Effector CD8-positive, alpha-beta T cell (primary cell): ENCODE data around the gene UBP1.
"Not testable (repeated sequence)": the region's sequence is repeated elsewhere in the genome, so short reads cannot be mapped to it uniquely, and the experiment has no call there.

Source experiments
- DNase-seq: peaks from one replicate; lab custom pipeline; 2025; lab: John Stamatoyannopoulos, UW

UBP1 gene

DNA sequence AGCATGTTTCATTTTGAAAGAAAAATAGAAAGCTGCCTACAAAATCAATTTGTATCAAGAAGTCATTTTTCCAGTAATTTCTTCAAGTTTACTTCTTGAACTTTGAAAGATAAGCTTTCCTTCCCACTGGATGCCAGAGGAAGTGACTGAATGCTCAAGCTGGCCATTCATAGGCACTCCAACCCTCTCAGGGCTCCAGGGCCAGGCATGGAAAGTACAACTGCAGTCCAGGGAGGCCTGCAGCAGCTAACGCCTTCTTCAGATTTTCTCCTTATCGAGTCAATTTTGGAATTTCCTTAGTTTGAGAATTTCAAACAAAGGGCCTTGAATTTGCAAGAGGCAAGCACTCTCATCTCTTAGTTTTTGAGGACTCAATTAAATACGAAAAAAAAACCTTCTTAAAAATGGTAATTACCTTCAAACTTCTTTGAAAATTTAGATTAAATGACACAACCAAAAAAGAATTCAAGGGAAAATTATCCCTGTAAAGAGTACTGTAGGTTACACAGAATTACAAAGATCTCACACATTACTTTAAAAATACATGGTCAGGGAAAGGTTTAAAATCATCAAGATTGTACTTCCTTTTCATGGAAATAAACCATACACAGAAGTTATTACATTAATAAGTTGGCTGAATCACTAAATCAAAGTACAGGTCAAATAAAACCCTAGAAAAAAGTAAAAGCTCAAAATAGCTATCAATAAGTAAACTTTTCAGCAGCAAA lies 2.5 kb downstream of the UBP1 start:
- DNase-seq, result no peak

GRCh38 chr3:33433843-33434242 lies 6.4 kb downstream of the UBP1 start:
- no peak for DNase-seq

DNA sequence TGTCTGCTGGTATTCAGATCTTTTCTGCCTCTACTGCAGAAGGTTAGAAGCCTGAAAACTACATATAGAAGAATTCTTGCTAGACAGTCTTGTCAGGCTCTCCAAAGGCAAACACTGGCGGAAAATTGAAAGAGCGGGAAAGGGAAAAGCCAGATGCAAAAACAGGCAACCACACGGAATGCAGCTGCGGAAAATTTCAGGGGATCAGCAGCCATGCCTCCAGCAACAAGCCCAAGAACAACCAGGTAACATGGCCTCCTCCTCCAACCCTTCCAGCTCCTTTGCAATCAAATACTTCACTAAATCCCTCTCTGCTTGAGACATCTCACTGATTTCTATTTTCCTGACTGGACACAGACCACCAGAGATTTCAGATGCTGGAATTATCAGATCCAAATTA lies 9.6 kb downstream of the UBP1 start:
- DNase-seq, result no peak

- DNase-seq, result no peak
Measured at GRCh38 chr3:33430061-33430460, 10.1 kb downstream of the UBP1 start.

- not testable (repeated sequence) for DNase-seq
Measured at GRCh38 chr3:33429306-33429705, 10.9 kb downstream of the UBP1 start.

DNA sequence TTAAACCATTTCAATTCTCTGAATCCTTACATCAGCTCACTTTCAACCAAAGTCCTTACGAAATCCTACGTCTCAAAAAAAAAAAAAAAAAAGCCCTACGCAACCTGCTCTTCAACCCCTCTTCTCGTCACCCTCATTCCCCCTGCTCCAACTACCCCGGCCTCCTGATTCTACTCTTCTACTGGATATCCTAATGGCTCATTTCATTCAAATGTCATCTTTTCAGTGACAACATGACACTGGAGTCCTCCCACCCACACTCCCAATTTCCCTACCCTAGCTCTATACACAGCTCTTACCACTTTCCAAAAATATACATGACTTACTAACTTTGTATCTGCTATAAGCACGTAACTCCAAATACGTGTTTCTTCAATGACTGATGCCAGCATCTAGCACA lies 11.5 kb downstream of the UBP1 start:
- DNase-seq, result no peak

GRCh38 chr3:33426630-33427317 lies 13.4 kb downstream of the UBP1 start:
- no peak for DNase-seq

GRCh38 chr3:33426068-33426467 lies 14.1 kb downstream of the UBP1 start:
- no peak for DNase-seq

- DNase-seq, result no peak
Measured at GRCh38 chr3:33425453-33425852, 14.8 kb downstream of the UBP1 start.

GRCh38 chr3:33424606-33425452 lies 15.4 kb downstream of the UBP1 start:
- DNase-seq, result no peak

DNA sequence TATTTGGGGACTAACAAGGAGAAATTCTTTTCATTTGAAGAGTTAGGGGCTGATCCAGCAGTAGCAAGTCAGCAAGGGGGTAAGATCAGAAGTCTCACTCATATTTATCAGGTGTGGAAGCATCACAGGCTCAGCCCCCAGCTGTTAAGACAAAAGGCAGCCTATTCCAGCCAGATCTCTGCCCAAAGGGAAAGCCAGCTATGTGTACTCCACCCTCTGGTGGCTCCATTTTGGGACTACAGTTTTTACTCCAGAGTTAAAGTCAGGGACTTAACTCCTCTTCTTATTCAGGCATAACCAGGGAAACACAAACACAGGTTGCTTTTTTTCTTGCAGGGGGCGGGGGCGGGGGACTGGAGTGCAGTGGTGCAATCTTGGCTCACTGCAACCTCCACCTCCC lies 19.2 kb downstream of the UBP1 start:
- no peak for DNase-seq

GRCh38 chr3:33419948-33420347 lies 20.3 kb downstream of the UBP1 start:
- DNase-seq, result no peak

- DNase-seq, result no peak
Measured at GRCh38 chr3:33417066-33417673, 23.0 kb downstream of the UBP1 start.

DNA sequence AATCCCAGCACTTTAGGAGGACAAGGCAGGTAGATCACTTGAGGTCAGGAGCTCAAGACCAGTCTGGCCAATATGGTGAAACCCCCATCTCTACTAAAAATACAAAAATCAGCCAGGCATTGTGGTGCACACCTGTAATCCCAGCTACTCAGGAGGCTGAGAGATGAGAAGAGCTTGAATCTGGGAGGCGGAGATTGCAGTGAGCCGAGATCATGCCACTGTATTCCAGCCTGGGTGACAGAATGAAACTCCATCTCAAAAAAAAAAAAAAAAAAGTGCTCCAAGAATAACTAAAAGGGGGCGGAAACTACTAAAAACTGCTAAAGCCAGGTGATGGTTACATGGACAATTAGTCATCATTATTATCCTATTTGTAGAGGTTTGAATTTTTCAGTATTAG lies 29.4 kb downstream of the UBP1 start:
- DNase-seq, result not testable (repeated sequence)

- DNase-seq, result no peak
Measured at GRCh38 chr3:33403756-33404155, 36.4 kb downstream of the UBP1 start.

DNA sequence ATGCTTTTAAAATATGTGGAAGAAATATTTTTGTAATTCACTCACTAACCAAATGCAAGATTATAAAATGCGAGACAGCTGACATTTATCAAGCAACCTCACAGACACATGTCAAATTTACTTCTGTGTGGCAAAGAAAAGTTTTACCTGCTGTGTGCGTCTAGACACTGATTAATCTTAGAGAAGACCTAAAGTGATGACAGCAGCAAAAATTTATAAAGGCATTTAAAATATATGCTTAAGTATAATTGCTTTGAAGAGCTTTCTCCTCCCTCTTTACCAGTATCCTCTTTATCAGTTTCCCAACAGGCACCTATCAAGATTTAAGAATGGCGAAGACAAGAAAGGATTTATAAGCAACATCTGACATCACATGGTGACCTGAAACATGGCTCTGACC lies 37.3 kb downstream of the UBP1 start:
- no peak for DNase-seq

DNA sequence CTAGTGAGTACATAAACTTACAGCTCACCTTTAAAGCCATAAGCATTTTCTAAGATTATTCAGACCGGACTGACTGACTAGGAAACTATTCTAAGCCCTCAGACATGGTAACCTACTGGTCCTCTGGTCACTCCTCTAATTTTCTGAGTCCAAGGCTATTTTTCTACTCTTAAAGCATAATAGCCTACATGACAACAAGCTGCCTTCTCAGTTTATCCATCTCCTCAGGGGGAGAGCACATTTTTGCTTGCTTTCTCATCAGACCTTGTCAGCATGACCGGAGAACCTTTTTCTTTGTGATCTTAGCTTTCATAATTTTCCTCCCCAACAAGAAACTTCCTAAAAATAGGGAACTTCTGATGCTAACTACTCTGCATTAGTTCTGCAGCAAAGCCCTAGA lies 38.4 kb downstream of the UBP1 start:
- DNase-seq, result no peak

- DNase-seq, result no peak
Measured at GRCh38 chr3:33398410-33398809, 41.8 kb downstream of the UBP1 start.

GRCh38 chr3:33395900-33396299 lies 44.3 kb downstream of the UBP1 start:
- DNase-seq, result no peak

DNA sequence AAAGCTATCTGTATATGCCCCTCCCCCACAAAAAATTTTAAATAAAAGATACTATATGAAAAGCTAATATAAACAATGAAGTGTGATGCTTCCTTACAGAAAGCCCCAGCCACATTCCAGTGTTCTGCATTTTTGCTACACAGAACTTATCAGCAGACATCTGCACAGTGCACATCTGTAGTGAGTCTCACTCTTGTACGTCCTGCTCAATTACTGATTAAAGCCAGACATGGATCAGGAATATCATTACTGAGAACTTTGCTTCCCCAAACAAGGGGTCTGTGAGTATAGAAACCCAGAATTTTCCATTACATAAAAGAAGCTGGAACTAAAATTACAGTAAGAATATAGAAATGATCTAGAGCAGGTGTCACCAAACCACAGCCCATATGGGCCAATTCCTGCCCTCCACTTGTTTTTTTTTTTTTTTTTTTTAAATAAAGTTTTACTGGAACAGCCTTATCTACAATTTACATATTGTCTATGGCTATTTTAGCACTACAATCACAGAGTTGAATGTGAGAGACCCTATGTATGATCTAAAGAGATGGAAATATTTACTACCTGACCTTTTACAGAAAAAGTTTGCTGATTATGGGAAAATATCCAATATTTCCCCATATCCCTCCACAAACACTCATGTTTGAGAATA lies 45.7 kb downstream of the UBP1 start:
- no peak for DNase-seq

DNA sequence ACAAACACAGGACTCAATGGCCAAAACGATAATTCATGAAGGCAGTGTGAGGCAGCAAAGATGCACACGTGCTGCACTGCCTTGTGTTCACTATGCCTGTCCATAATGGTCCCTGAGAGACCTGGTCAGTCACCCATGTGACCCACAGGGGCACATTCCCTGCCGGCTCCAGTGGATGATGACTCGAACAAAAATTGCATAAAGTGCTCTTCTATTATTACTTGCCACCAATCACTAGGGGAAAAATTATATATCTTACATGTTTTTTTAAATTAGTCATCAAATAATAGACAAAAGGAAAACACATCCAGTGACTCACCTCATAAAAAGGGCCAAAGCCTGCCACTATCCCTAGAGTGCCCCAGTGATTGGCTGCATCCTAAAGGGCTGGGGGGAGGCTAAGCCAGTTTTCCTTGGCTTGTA lies 47.5 kb downstream of the UBP1 start:
- DNase-seq, result no peak

DNA sequence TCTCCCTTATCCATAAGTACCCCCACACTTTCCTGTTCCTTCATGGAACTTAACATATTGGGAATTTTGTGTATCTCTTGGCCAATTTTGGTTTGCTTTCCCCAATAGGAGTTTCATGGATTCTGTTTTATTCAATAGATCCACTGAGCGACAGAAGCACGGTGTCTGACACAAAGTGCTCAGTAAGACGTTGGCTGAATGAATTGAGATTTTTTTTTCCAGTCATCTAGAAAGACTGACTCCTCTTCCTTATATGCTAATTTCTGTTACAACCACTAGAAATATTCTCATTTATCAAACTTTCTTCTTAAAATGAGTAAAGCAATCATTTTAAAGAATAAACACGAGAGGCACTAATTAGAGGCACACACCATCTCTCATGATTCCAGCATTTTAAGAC lies 48.1 kb downstream of the UBP1 start:
- DNase-seq, result no peak
